ENCODE results near the gene ACTL10. TPM values are rescaled to one million over a fixed set of nuclear protein-coding genes. Genes with fewer than 3 reads are reported as not detected.

ACTL10 gene
- total RNA-seq, 1 experiment from 2014 or later, result 0.46 TPM

- Histone ChIP-seq H3K27ac (ENCODE audit: insufficient read length, low read depth, low read length) (no peak overlapping the region), H3K9ac (ENCODE audit: extremely low read depth, insufficient read length, low read length) (no peak overlapping the region)
Measured at GRCh38 chr20:33687993-33688937, 21.5 kb downstream of the ACTL10 start.

More at GRCh38 chr20:33687993-33688937, 21.5 kb downstream of the ACTL10 start:
- no peak overlapping the region for H2BK120ac ChIP-seq (ENCODE audit: low read depth, low read length, poor library complexity, severe bottlenecking)
- Mint-ChIP-seq H3K36me3 (ENCODE audit: insufficient read depth in 1 of 3, low read depth in 3 of 3) (peaks cover 0 to 4% (median 0%) of the 10 kb centered on the region in 3 experiments; a peak in 2 of 7 replicates), H3K4me3 (no peak overlapping the region), H3K4me1 (peaks cover 32 to 33% of the 10 kb centered on the region in 2 experiments), H3K27me3 (ENCODE audit: low read depth) (peaks cover 63% of the 10 kb centered on the region), H3K9me3 (no peaks in the 10 kb centered on the region), H3K27ac (no peak overlapping the region)
- H3K79me1 ChIP-seq (ENCODE audit: insufficient read depth, low read depth, low read length, poor library complexity, severe bottlenecking), result no peaks in the 10 kb centered on the region
- no peak overlapping the region for H2BK20ac ChIP-seq (ENCODE audit: low read depth, low read length, poor library complexity, severe bottlenecking)
- no peak overlapping the region for H2AFZ ChIP-seq (ENCODE audit: low read length)
- no peaks in the 10 kb centered on the region for H3K9me3 ChIP-seq (ENCODE audit: control insufficient read depth, low read depth, low read length)
- H4K20me1 ChIP-seq (ENCODE audit: control insufficient read depth, insufficient read depth, insufficient read length), result no peaks in the 10 kb centered on the region
- peaks cover 2% of the 10 kb centered on the region; the same call in 1 of the 2 replicates for H3K79me2 ChIP-seq (ENCODE audit: insufficient read depth, low read length)
- no peak for TF ChIP-seq CTCF (conservative IDR thresholded peaks at IDR 0.05)
- no peak overlapping the region for H2BK5ac ChIP-seq (ENCODE audit: insufficient read length, low read length)
- H3K27me3 ChIP-seq (ENCODE audit: insufficient read depth, low read length), result no peaks in the 10 kb centered on the region
- no peak overlapping the region for H4K91ac ChIP-seq (ENCODE audit: insufficient read length, low read depth, low read length)
- no peaks in the 10 kb centered on the region for H3K4me1 ChIP-seq (ENCODE audit: insufficient read depth, low read length)
- H3K23ac ChIP-seq (ENCODE audit: insufficient read length, low read depth, low read length), result no peak overlapping the region
- H3K18ac ChIP-seq (ENCODE audit: insufficient read length, low read depth, low read length), result no peak overlapping the region
- H3K4me2 ChIP-seq (ENCODE audit: insufficient read depth, insufficient read length, low read length), result no peak overlapping the region
- DNase-seq, result no peak
- H3K4ac ChIP-seq (ENCODE audit: low read depth, low read length), result no peak overlapping the region
- H2AK5ac ChIP-seq (ENCODE audit: insufficient read length, low read length), result no peak overlapping the region
- no peak overlapping the region for H3T11ph ChIP-seq (ENCODE audit: low read length)
- no peak overlapping the region for H4K8ac ChIP-seq (replicated peaks; ENCODE audit: insufficient read length, low read depth, low read length)
- H3K56ac ChIP-seq (ENCODE audit: insufficient read length, low read depth, low read length), result no peak overlapping the region
- H2BK15ac ChIP-seq (ENCODE audit: low read depth, low read length), result no peak overlapping the region
- H2BK12ac ChIP-seq (ENCODE audit: insufficient read length, low read depth, low read length), result no peak overlapping the region
- H4K5ac ChIP-seq (ENCODE audit: insufficient read length, low read depth, low read length), result no peak overlapping the region
- H3K14ac ChIP-seq (ENCODE audit: insufficient read depth, low read length), result no peak overlapping the region
- peaks cover 10% of the 10 kb centered on the region for H3K23me2 ChIP-seq (ENCODE audit: insufficient read length, low read depth, low read length, poor library complexity, severe bottlenecking)
- no CpG with 5 or more reads among the region's 3 CpGs for WGBS (ENCODE audit: extremely low coverage, insufficient read length, low lambda C conversion rate)

All from H9 (cell line).